ENCODE results near the gene AGBL4.

AGBL4 gene

DNA sequence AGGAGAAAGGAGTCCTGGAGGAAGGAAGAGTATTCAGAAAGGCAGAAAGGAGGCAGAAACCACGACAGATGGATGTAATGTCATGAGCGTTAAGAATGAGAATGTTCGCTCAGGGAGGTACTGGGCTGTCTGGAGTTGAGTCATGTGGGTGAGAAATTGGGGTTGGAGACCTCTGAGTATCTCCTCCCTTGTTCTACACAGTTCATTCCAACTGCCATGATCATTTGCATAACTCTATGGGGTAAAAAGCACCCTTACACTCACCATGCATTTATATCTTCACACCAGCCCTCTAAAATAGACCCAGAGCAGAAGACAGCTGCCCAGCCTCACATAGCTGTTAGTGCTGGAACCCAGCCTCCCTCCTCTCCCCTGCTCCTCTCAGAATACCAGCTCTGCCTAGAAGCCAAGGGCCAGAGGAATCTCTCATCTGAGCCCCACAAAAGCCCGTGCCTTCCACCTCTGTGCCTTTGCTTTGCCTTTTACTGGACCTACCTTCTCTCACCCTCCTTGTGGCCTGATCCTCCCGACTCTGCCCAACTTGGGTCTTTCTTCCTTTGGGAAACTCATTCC is 1332.2 kb downstream of the AGBL4 start:
- in situ Hi-C loops (cut with HindIII; ENCODE audit: low sequenced_read_pairs), result no loop called here
- TF ChIP-seq, protein P1, sequence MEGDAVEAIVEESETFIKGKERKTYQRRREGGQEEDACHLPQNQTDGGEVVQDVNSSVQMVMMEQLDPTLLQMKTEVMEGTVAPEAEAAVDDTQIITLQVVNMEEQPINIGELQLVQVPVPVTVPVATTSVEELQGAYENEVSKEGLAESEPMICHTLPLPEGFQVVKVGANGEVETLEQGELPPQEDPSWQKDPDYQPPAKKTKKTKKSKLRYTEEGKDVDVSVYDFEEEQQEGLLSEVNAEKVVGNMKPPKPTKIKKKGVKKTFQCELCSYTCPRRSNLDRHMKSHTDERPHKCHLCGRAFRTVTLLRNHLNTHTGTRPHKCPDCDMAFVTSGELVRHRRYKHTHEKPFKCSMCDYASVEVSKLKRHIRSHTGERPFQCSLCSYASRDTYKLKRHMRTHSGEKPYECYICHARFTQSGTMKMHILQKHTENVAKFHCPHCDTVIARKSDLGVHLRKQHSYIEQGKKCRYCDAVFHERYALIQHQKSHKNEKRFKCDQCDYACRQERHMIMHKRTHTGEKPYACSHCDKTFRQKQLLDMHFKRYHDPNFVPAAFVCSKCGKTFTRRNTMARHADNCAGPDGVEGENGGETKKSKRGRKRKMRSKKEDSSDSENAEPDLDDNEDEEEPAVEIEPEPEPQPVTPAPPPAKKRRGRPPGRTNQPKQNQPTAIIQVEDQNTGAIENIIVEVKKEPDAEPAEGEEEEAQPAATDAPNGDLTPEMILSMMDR (IDR thresholded peaks at IDR 0.05; ENCODE audit: low read depth, low read length), result no peak
- no peak for DNase-seq (ENCODE audit: low read depth, low spot score)

DNA sequence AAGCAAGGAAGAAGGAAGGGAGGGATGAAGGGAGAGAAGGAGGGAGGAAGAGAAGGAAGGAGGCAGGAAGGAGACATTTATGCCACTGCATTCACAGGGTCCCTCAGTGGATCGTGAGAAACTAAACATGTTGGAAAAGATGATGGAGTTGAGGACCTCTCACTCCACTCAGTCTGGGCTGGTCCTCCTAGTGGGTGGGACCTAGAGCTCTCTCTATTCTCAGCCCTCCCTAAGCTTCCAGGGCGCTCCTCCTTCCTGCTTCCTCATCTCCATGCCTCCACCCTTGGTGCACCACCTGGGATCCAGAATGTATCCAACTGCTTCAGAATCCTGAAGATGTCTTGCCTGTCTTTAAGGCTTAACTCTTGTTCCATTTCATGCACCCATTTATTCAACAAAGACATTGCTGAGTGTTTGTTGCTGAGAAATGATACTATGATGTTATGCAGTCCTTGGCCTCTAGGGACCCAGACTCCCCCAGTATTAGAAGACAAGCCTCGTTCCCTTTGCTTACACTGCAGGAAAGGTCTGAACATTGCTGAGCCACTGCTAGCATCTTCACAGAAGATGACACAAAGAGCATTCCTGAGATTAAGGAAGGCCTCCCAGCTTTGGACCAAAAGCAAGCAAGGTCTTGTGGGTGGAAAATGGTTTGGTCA is 1335.5 kb downstream of the AGBL4 start:
- no peak for DNase-seq (ENCODE audit: low read depth, low spot score)
- no peak overlapping the region for H3K4me3 ChIP-seq (ENCODE audit: low read depth, low read length)
- TF ChIP-seq, protein P1 (IDR thresholded peaks at IDR 0.05; ENCODE audit: low read depth, low read length), result peak; percentile 44
- in situ Hi-C loops (cut with HindIII; ENCODE audit: low sequenced_read_pairs), result no loop called here

More for the DNA sequence above, 1332.2 kb downstream of the AGBL4 start:
- H3K4me3 ChIP-seq (ENCODE audit: low read depth, low read length), result no peak overlapping the region

DNA sequence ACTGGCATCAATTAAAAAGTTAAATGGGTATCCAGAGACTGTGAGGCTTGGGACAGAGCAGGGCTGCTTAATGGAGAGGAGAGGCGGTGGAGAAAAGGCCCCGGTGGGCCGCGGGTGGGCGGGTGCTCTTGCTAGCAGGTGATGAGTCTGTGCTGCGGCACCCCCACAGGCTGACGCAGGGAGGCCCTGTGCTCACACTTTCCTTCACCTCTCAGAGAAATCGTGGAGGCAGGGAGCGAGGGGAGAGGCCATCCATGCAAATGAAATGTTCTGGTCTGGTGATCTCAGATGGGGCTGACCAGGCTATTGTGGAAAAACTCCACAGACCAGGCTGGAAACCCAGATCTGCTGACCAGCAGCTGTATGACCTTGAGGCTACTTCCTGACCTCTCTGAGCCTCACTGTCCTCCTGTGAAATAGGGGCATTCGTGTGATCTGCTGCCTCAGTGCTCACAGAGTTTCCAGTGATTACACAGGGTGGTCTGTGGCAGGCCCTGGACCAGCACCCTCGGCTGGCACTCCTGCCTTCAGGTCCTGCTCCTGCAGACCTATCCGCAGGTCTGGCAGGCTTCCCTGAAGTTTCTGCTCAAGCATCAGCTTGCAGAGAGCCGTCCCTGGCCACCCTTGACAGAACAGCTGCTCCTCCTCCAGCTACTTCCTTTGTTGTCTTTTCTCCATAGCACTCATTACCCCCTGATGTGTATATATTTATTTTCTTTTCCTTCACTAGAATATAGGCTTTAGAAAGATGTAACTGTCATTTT is 1336.3 kb downstream of the AGBL4 start:
- no peak overlapping the region for H3K4me3 ChIP-seq (ENCODE audit: low read depth, low read length)
- peak; percentile 61 for DNase-seq (ENCODE audit: low read depth, low spot score)
- in situ Hi-C loops (cut with HindIII; ENCODE audit: low sequenced_read_pairs), result no loop called here
- TF ChIP-seq, protein P1 (IDR thresholded peaks at IDR 0.05; ENCODE audit: low read depth, low read length), result no peak

DNA sequence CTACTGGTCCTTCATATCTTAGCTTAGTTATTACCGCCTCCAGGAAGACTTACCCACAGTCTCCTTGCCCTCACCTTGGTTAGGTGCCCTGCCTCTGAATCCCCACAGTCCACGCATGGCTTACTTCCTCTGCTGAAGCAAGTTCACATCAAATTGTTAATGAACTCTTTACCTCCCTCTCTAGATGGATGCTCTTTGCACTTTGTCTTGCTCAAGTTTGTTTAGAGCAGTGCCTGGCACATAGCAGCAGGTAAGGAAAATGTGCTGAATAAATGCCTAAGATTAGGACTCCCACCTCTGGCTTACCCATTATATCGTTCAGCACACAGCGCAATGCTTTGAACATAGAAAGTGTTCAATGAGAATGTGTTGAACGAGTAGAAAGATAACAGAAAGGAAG is 1337.6 kb downstream of the AGBL4 start:
- H3K4me3 ChIP-seq (ENCODE audit: low read depth, low read length), result no peak overlapping the region
- in situ Hi-C loops (cut with HindIII; ENCODE audit: low sequenced_read_pairs), result no loop called here
- no peak for DNase-seq (ENCODE audit: low read depth, low spot score)
- TF ChIP-seq, protein P1 (IDR thresholded peaks at IDR 0.05; ENCODE audit: low read depth, low read length), result no peak

DNA sequence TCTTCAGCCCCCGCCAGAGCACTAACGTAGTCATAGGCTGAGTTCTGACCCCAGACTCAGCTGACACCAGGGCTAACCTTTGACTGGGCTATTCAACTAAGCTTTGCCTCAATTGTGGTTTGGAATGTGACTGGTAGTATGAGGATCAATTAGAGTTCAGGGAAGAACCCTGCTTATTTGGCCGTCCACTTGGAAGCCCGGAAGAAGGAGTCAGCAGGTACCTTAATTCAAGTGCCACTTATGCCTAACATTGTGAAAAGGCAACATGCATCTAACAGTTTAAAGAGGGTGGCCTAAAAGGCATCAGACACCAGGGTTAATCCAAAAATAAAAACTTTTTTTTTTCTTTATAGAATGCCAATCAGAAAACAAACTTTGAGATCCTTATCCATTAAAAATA is 1339.4 kb downstream of the AGBL4 start:
- no peak for DNase-seq (ENCODE audit: low read depth, low spot score)
- H3K4me3 ChIP-seq (ENCODE audit: low read depth, low read length), result no peak overlapping the region
- in situ Hi-C loops (cut with HindIII; ENCODE audit: low sequenced_read_pairs), result no loop called here
- TF ChIP-seq, protein P1 (IDR thresholded peaks at IDR 0.05; ENCODE audit: low read depth, low read length), result no peak

DNA sequence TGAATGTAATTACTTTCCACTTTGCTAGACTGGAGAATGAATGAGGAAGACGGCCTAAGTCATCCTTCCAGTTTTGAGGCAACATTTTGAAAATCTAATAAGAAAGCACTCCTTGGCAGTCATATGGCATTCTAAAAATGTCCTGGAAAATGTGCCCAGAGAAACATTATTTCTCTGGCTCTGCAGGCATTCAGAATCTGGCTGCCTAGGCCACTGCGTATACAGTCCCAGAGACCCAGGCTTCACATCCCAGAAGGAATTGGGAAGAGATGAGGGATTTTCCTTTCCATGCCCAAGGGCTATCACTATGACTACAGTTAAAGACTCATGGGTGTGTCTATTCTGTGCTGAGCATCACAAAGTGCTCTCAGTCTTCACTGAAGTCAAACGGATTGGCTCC is 1339.9 kb downstream of the AGBL4 start:
- in situ Hi-C loops (cut with HindIII; ENCODE audit: low sequenced_read_pairs), result no loop called here
- no peak for DNase-seq (ENCODE audit: low read depth, low spot score)
- TF ChIP-seq, protein P1 (IDR thresholded peaks at IDR 0.05; ENCODE audit: low read depth, low read length), result no peak
- H3K4me3 ChIP-seq (ENCODE audit: low read depth, low read length), result no peak overlapping the region
